Keratinocyte (primary cell): ENCODE results near the gene SIVA1.

Source experiments
- CTCF ChIP-seq, 3 experiments: IDR thresholded peaks in 1 of 3; conservative IDR thresholded peaks in 1 of 3; optimal IDR thresholded peaks in 1 of 3; 2 replicates in 2 of 3; 3 replicates in 1 of 3; pipeline versions ENCODE3 to v1.5.1; 2011; ENCODE audit warnings: low read length in 3 of 3, mild to moderate bottlenecking in 3 of 3, moderate library complexity in 2 of 3, control low read depth in 1 of 3, inconsistent platforms in 1 of 3; ENCODE audit not compliant: insufficient read depth in 2 of 3; ENCODE audit errors: extremely low read depth in 1 of 3
- EZH2 ChIP-seq: IDR thresholded peaks from one replicate; pipeline ENCODE4 v1.6.1; 2012; ENCODE audit warnings: inconsistent platforms, mild to moderate bottlenecking, low read length, moderate library complexity

- TF ChIP-seq EZH2 (no peak), CTCF (optimal IDR thresholded peaks at IDR 0.05 in 1 of 3, IDR thresholded peaks at IDR 0.05 in 1 of 3, conservative IDR thresholded peaks at IDR 0.05 in 1 of 3; ENCODE audit: extremely low read depth in 1 of 3, insufficient read depth in 2 of 3, low read length in 3 of 3) (no peak)
Observed at GRCh38 chr14:104718147-104718546, 34.8 kb upstream of the SIVA1 start.
